Rectal smooth muscle tissue (tissue), 1 donor: Measurements from ENCODE around the gene SLC38A3.
"Not testable (repeated sequence)": the region's sequence is repeated elsewhere in the genome, so short reads cannot be mapped to it uniquely, and the experiment has no call there.

Experiments
- H3K27ac ChIP-seq: one replicate; pipeline ENCODE4 v1.7.0; 2013; ENCODE audit warnings: low read depth, low read length, inconsistent platforms
- H3K27me3 ChIP-seq: one replicate; pipeline ENCODE4 v1.7.0; 2013; ENCODE audit warnings: low read length; ENCODE audit not compliant: control insufficient read depth, insufficient read depth
- H3K36me3 ChIP-seq: one replicate; pipeline ENCODE4 v1.7.0; 2013; ENCODE audit warnings: low read length; ENCODE audit not compliant: control insufficient read depth, insufficient read depth
- H3K4me1 ChIP-seq: one replicate; pipeline ENCODE4 v1.7.0; 2013; ENCODE audit warnings: low read length; ENCODE audit not compliant: control insufficient read depth, insufficient read depth
- H3K4me3 ChIP-seq: one replicate; pipeline ENCODE4 v1.7.0; 2013; ENCODE audit warnings: low read length
- H3K9ac ChIP-seq: one replicate; pipeline ENCODE4 v1.7.0; 2013; ENCODE audit warnings: low read length

Gene SLC38A3

DNA sequence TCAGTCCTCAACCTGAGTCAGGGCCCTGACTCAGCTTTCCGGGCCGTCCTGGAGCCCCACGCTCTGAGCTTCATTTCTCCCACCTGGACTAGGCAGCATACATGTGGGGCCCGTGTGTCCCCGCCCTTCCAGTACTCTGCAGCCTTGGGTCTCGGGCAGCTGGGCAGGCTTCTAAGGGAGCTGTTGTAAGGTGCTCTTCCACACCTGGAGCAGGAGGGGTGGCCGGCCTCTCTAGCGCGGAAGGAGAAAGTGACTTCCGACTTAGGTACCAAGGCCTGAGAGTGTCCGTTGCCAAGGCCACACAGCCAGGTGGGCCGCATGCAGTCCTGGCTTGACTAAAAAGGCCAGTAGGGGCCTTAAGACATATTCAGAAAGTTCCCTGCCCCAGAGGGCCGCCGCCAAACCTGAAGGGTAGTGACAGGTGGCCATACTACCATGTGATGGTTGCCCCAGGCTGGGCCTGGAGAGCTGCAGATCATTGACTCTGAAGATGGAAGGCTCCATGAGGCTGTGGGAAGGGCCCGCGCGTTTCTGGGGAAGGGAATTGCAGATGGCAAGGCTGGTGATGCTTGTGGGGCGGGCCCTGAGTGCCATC, 54.5 kb downstream of the SLC38A3 start:
- peaks cover 28% of the 10 kb centered on the region for H3K36me3 ChIP-seq
- H3K4me3 ChIP-seq = peak overlapping the region; percentile 45

DNA sequence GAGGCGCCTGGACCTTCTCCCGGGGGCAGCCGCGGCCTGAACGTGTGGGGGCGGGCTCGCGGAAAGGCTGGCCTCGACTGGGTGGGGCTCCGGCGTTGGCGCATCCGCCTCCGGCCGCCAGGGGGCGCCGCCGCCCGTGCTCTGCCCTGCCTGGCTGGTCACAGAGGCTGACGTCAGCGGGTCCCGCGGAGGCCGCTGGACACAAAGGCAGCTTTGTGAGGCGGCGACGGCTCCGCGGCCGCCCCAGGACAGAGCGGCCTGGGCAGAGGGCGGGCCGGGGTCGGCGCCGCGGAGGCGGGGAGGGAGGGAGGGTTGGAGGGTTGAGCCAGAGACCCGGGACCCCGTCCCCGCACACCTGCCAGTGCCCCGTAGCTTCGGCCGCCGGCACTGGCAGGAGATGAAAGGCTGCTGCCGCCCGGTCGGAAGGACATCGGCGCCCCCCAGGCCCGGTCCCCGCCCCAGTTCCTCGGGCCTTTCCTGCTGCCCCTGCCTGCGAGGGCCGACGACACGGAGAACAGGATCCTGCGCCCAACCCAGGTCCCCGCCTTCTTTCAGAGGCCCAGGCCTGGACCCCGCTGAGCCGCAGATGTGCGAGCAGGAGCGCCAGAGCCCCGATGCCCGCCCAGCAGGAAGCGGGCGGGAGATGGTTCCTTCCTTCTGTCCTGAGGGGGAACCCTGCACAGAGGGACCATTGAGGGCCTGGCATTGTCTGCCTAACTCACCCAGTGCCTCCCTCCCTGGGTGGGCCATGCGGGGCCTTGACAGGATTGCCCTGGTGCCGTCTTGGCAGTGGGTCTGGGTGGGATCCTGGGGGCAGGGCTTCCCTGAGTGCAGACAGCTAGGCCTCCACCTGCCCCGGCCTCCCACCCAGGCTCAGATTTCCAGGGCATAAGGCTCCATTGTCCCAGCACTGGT, 55.2 kb downstream of the SLC38A3 start:
- Histone ChIP-seq H3K27ac (peak overlapping the region; percentile 97), H3K4me1 (peaks cover 32% of the 10 kb centered on the region), H3K27me3 (peaks cover 3% of the 10 kb centered on the region), H3K4me3 (peak overlapping the region; percentile 66), H3K36me3 (peaks cover 23% of the 10 kb centered on the region), H3K9ac (peak overlapping the region; percentile 56)

More for the DNA sequence above, 54.5 kb downstream of the SLC38A3 start:
- H3K4me1 ChIP-seq = peaks cover 27% of the 10 kb centered on the region
- H3K27ac ChIP-seq = peak overlapping the region; percentile 97
- H3K27me3 ChIP-seq = peaks cover 3% of the 10 kb centered on the region
- no peak overlapping the region for H3K9ac ChIP-seq

DNA sequence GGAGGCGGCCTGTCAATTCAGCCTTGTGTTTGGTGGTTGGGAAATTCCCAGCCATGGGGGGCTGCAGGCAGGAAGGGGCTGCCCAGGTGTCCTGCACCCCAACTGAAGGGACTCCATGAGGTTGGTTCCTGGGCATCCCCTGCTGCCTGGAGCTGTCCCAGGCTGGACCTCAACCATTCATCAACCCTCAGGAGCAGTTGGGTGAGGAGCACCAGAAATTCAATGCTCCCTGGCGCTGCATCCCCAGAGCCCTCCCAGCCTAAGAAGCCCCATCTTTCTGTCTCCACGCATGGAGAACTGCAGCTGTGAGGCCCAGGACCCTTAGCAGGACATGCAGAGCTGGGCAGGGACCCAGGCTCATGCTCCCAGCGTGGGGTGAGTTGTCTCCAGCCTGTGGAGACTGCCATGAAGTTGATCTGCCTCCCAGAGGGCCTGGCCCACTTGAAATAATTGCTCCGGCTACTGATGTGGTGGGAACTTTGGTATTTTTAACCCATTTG, 55.9 kb downstream of the SLC38A3 start:
- peak overlapping the region; percentile 56 for H3K9ac ChIP-seq
- peaks cover 39% of the 10 kb centered on the region for H3K4me1 ChIP-seq
- H3K4me3 ChIP-seq = peak overlapping the region; percentile 66
- H3K36me3 ChIP-seq = peaks cover 20% of the 10 kb centered on the region
- H3K27me3 ChIP-seq = peaks cover 3% of the 10 kb centered on the region
- H3K27ac ChIP-seq = peak overlapping the region; percentile 97

- H3K36me3 ChIP-seq = peaks cover 17% of the 10 kb centered on the region
- H3K9ac ChIP-seq = no peak overlapping the region
- H3K27ac ChIP-seq = peak overlapping the region; percentile 97
- H3K4me1 ChIP-seq = peaks cover 44% of the 10 kb centered on the region
- peaks cover 3% of the 10 kb centered on the region for H3K27me3 ChIP-seq
- H3K4me3 ChIP-seq = peak overlapping the region; percentile 66
Observed at GRCh38 chr3:50261505-50261904, 56.4 kb downstream of the SLC38A3 start.

DNA sequence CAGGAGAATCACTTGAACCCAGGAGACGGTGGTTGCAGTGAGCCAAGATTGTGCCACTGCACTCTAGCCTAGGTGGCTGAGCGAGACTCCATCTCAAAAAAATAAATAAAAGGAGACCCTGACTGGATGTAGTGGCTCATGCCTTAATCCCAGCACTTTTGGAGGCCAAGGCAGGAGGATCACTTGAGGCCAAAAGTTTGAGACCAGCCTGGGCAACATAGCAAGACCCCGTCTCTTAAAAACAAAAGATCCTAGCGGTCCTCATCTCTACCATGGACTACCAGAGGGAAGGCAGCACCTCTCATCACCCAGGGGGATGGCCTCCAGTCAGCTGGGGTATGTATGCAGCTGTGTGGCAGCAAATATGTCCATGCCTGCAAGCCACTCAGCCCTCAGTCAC, 57.1 kb downstream of the SLC38A3 start:
- H3K4me3 ChIP-seq, H3K27me3 ChIP-seq, H3K27ac ChIP-seq, H3K9ac ChIP-seq: not testable (repeated sequence)
- peaks cover 11% of the 10 kb centered on the region for H3K36me3 ChIP-seq
- H3K4me1 ChIP-seq = peaks cover 50% of the 10 kb centered on the region

DNA sequence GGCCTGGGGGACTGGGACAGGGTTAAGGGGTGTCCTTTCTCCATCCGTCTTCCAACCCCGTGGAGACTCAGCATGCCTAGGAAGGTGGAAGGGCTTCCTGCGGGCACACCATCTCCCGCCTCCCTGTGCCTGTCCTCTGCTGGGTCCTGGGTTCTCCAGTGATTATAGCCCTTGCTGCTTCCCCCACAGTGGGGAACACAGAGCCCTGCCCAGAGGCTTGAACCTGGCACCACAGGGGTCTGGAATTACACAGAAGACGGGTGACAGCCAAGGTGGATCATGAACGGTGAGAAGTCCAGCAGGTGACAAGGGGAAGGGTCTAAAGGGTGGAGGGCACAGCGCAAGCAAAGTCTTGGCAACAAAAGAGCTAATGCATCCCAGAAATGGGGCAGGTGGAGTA, 57.7 kb downstream of the SLC38A3 start:
- Histone ChIP-seq H3K27me3 (peaks cover 3% of the 10 kb centered on the region), H3K9ac (no peak overlapping the region), H3K36me3 (peaks cover 5% of the 10 kb centered on the region), H3K4me3 (no peak overlapping the region), H3K4me1 (peaks cover 51% of the 10 kb centered on the region), H3K27ac (no peak overlapping the region)

- Histone ChIP-seq H3K27ac (peak overlapping the region; percentile 97), H3K4me1 (peaks cover 58% of the 10 kb centered on the region), H3K27me3 (peaks cover 3% of the 10 kb centered on the region), H3K4me3 (peak overlapping the region; percentile 10), H3K9ac (no peak overlapping the region), H3K36me3 (no peaks in the 10 kb centered on the region)
Observed at GRCh38 chr3:50263478-50264382, 58.7 kb downstream of the SLC38A3 start.

- Histone ChIP-seq H3K27me3 (peaks cover 3% of the 10 kb centered on the region), H3K9ac (peak overlapping the region; percentile 36), H3K27ac (peak overlapping the region; percentile 97), H3K4me3 (peak overlapping the region; percentile 10), H3K36me3 (no peaks in the 10 kb centered on the region), H3K4me1 (peaks cover 60% of the 10 kb centered on the region)
Observed at GRCh38 chr3:50264383-50264963, 59.4 kb downstream of the SLC38A3 start.

- peak overlapping the region; percentile 33 for H3K9ac ChIP-seq
- no peaks in the 10 kb centered on the region for H3K36me3 ChIP-seq
- H3K27me3 ChIP-seq = peaks cover 3% of the 10 kb centered on the region
- peak overlapping the region; percentile 97 for H3K27ac ChIP-seq
- H3K4me1 ChIP-seq = peaks cover 60% of the 10 kb centered on the region
- peak overlapping the region; percentile 19 for H3K4me3 ChIP-seq
Observed at GRCh38 chr3:50264964-50265485, 60.0 kb downstream of the SLC38A3 start.

DNA sequence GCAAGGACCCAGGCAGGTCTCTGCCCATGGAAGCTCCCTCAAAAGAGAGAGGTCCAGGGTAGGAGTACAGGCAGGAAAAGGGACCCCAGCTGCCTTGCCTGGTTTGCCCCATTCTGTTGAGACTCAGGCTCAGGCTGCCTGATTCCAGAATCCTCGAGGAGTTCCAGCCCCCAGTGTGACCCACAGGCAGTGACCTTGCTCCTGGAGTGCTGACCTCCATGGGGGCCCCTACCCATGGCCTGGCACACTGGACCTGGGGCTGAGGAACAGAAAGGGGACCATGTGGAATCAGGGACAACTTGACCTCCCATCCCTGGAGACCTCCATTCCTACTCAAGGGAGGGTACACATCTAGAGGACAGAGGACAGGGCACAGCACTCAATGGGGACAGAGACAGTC, 60.5 kb downstream of the SLC38A3 start:
- peak overlapping the region; percentile 32 for H3K9ac ChIP-seq
- no peak overlapping the region for H3K4me3 ChIP-seq

DNA sequence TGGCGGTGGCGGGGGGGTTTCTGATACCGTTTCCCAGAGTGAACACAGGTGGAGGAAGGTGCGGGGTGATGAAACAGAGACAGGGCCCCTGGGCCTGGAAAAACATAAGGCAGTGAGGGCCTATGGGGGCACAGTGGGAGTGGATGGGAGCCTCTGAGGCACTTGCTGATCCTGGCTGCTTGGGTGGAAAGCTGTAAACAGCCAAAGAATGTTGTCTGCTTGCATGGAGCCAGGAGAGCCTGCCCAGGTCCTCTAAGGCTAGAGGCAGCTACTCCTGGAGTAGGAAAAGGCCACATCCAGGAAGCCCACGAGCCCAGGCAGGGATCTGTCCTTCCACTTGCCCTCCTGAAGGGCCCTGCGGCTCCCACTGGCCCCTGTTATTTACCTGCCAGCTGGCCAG, 60.9 kb downstream of the SLC38A3 start:
- H3K36me3 ChIP-seq = no peaks in the 10 kb centered on the region
- peak overlapping the region; percentile 97 for H3K27ac ChIP-seq
- H3K4me1 ChIP-seq = peaks cover 53% of the 10 kb centered on the region
- peaks cover 3% of the 10 kb centered on the region for H3K27me3 ChIP-seq
- no peak overlapping the region for H3K9ac ChIP-seq
- peak overlapping the region; percentile 3 for H3K4me3 ChIP-seq

More for the DNA sequence above, 60.5 kb downstream of the SLC38A3 start:
- H3K27ac ChIP-seq = peak overlapping the region; percentile 97
- no peaks in the 10 kb centered on the region for H3K36me3 ChIP-seq
- peaks cover 58% of the 10 kb centered on the region for H3K4me1 ChIP-seq
- H3K27me3 ChIP-seq = peaks cover 3% of the 10 kb centered on the region
